GM12874 (cell line): ENCODE data around the gene NGFR.
A peak's percentile ranks its signal among the peaks of the same experiment; 100 is the strongest.

Experiments
- TF ChIP-seq, protein P1 (sequence below): IDR thresholded peaks from 2 replicates; pipeline ENCODE4 v1.5.1; 2011; ENCODE audit warnings: low read depth, mild to moderate bottlenecking, control low read depth, low read length, moderate library complexity; ENCODE audit not compliant: insufficient read depth

NGFR gene

DNA sequence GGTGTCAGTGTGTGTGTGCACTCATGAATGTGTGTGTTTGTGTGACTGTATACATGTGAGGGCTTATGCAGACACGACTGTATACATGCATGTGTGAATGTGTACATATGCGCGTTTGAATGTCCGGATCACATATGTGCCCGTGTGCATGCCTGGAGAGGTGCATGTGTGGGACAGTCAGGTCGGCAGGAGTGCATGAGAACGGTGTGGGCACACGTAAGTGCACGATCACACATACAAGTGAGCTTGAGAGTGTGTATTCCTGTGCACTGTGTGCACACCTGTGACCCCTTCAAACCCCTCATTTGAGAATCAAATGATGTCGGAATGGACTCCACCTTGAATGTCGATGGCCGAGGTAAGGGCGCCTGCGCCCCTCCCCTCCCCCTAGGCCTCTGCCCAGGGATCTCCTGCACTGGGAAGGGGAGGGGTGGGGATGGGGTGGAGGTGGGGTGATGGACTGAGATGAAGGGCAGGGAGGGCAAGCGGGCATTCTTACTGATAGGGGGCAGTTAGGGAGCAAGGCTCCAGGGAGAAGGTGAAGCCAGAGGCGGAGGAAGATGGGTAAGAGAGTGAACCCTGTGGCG lies 601 bp upstream of the NGFR start:
- TF ChIP-seq, protein P1, sequence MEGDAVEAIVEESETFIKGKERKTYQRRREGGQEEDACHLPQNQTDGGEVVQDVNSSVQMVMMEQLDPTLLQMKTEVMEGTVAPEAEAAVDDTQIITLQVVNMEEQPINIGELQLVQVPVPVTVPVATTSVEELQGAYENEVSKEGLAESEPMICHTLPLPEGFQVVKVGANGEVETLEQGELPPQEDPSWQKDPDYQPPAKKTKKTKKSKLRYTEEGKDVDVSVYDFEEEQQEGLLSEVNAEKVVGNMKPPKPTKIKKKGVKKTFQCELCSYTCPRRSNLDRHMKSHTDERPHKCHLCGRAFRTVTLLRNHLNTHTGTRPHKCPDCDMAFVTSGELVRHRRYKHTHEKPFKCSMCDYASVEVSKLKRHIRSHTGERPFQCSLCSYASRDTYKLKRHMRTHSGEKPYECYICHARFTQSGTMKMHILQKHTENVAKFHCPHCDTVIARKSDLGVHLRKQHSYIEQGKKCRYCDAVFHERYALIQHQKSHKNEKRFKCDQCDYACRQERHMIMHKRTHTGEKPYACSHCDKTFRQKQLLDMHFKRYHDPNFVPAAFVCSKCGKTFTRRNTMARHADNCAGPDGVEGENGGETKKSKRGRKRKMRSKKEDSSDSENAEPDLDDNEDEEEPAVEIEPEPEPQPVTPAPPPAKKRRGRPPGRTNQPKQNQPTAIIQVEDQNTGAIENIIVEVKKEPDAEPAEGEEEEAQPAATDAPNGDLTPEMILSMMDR: no peak

DNA sequence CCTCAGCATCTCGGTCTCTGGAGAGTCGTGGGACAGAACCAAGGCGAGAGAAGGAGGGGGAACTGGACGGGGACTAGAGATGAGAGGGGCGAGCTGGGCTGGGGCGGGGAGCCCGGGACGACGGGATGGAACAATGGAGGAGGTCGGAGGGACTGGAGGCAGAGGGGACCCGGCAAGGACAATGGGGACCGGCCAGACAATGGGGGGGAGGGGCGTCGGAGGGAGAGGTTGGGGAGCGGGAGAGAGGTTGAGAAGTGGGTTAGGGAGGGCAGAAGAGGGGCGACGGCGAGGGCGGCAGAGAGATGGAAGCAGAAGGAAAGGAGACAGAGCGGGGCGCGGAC lies 719 bp downstream of the NGFR start:
- TF ChIP-seq, protein P1: no peak

DNA sequence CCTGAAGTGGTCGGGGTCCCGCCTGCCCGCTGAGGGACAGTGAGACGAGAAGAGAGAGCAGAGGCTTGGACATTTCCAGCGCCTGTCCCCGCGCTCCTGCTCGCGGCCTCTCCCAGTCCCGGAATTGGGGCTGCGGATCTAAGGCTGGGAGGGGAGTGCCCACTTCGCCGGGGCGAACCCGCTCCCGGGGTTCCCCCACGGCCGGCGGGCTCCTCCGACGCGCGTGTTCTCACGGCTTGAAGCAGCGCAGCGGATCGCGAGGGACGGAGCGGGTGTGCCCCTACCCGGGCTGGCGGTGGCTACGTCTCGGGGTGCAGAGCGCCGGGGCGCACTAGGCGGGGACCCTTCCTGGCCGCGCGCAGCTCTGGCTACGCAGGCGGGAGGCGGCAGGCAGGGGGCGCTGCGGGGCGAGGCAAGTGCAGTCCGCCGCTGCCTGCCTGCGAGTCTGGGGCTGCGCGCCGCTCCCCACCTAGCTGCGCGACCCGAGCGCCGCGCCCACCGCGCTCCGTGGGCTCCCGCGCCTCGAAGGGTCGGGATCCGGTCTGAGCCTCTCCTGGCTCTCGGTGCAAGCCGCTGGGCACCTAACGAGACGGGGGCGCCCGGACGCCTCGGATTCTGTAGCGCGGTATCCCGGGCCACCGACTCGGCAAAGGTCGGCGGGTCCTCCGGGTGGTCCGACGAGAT lies 1.2 kb downstream of the NGFR start:
- TF ChIP-seq, protein P1: peak; percentile 93

DNA sequence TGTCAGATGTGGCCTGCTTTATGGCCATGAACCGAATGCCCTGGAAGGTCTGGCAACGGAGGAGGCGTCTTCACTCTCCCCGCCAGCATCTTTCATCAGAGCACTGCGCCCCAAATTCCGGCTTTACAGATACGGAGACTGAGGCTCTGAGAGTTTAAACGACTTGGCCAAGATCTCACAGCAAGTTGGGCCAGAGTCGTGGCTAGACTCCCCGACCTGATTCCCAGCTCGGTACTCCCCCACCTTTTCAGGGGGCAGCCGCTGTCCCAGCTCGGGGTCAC lies 1.7 kb downstream of the NGFR start:
- TF ChIP-seq, protein P1: no peak

DNA sequence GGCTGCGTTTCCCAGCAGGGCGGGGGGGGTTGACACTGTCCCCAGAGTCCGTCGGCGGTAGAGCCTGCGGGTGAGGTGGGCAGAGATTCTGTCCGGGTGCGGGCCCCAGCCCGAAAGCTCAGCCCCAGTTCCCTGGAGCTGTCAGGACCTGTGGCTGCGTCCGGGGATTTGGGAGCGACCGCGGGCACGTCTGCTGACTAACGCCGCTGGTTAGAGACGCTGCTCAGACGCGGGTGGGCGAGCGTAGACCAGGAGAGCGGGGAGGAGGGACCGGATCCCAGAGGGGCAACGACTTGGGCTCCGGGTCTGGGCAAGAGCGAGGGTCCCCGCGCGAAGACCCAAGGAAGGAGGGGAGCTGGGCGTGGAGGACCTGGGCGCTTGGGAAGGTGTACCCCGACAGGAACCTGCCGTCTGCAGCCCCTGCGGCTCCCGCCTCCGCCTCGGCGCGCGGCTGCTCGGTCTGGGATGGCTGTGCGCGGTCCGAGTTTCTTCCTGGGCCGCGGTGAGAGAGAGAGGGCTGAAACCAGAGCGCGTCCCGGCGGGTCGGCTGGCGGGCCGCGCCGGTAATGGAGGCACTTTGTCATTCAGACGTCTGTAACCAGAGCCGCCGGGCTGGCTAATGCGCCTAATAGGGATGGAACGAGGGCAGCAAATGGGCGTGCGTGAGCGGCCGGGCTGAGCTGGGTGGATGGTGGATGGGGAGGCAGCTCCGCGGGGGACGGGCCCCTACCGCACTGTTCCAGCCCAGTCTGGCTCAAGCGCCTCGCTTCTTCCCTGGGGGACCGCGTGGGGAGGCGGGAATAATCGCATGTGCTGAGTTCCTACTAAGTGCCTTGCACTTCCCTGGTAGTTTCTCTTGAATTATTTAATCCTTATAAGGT lies 2.3 kb downstream of the NGFR start:
- TF ChIP-seq, protein P1: no peak

- TF ChIP-seq, protein P1: no peak
These were observed 3.0 kb downstream of the NGFR start for GRCh38 chr17:49498029-49498615.

DNA sequence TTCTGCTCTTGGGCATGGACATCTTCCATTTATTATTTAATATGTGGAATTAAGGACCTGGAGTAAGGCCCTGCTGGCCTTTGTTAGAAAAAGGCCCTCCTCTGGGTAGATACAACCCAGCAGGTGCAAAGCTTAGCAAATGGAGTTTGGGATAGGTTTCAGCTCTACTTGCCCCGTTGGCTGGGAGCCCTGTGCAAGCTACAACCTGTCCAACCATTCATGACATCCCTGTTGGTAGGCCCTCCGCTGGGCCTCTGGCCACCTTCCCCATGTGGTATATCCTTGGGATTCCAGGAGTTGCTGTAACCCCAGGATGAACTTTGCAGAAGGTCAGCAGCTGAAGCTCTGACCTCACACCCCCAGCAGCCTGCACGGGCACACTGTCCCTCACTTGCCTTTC lies 6.4 kb downstream of the NGFR start:
- TF ChIP-seq, protein P1: no peak
